Loucy (cell line): Measurements from ENCODE around the gene GTPBP6.
"Not testable (repeated sequence)": the region's sequence is repeated elsewhere in the genome, so short reads cannot be mapped to it uniquely, and the experiment has no call there.

Source experiments
- H2AFZ ChIP-seq: fragments of 200-600 bp; sonication (generic); 2 replicates; pipeline ENCODE4 v1.6.0; 2016; ENCODE audit warnings: antibody characterized with exemption, mild to moderate bottlenecking, low read length, moderate library complexity
- H3F3A ChIP-seq: fragments of 200-600 bp; 2 replicates; pipeline ENCODE4 v1.6.0; 2016; ENCODE audit warnings: antibody characterized with exemption, low read depth, mild to moderate bottlenecking
- H3K27me3 ChIP-seq: fragments of 200-600 bp; sonication (generic); 2 replicates; pipeline ENCODE4 v1.6.1; 2014; ENCODE audit warnings: low read length, mild to moderate bottlenecking; ENCODE audit not compliant: insufficient read depth, poor library complexity, severe bottlenecking
- H3K36me3 ChIP-seq: fragments of 200-600 bp; sonication (generic); 2 replicates; pipeline ENCODE4 v1.6.1; 2016; ENCODE audit warnings: low read length; ENCODE audit not compliant: insufficient read depth
- H3K4me1 ChIP-seq: fragments of 200-600 bp; sonication (generic); 2 replicates; pipeline ENCODE4 v1.5.1; 2014; ENCODE audit warnings: low read length, mild to moderate bottlenecking; ENCODE audit not compliant: insufficient read depth, poor library complexity, severe bottlenecking
- H3K4me2 ChIP-seq: fragments of 200-600 bp; sonication (generic); 2 replicates; pipeline ENCODE4 v1.6.0; 2014; ENCODE audit warnings: antibody characterized with exemption, low read length, low read depth, mild to moderate bottlenecking; ENCODE audit not compliant: poor library complexity, severe bottlenecking
- H3K4me3 ChIP-seq: fragments of 200-600 bp; sonication (generic); 2 replicates; pipeline ENCODE4 v1.5.1; 2014; ENCODE audit warnings: low read length, mild to moderate bottlenecking, mixed read lengths; ENCODE audit not compliant: poor library complexity, severe bottlenecking
- H3K79me2 ChIP-seq: fragments of 200-600 bp; sonication (generic); 2 replicates; pipeline ENCODE4 v1.6.1; 2014; ENCODE audit warnings: low read length; ENCODE audit not compliant: insufficient read depth
- H3K9ac ChIP-seq: fragments of 200-600 bp; sonication (generic); 2 replicates; pipeline ENCODE4 v1.6.0; 2014; ENCODE audit warnings: mild to moderate bottlenecking, low read depth, low read length, moderate library complexity; ENCODE audit not compliant: poor library complexity, severe bottlenecking
- H3K9me2 ChIP-seq: fragments of 200-600 bp; sonication (generic); replicated peaks from 2 replicates; pipeline ENCODE4 v1.6.1; 2016; ENCODE audit warnings: low read depth, low read length, mixed read lengths
- H3K9me3 ChIP-seq: fragments of 200-600 bp; sonication (generic); 2 replicates; pipeline ENCODE4 v1.6.1; 2014; ENCODE audit warnings: mild to moderate bottlenecking, antibody characterized with exemption, low read length, low read depth; ENCODE audit not compliant: insufficient read depth
- H4K20me1 ChIP-seq: fragments of 200-600 bp; sonication (generic); 2 replicates; pipeline ENCODE4 v1.6.0; 2014; ENCODE audit warnings: antibody characterized with exemption, low read length, mild to moderate bottlenecking; ENCODE audit not compliant: insufficient read depth, poor library complexity, severe bottlenecking
- CTCF ChIP-seq: fragments of 200-600 bp; sonication (generic); conservative IDR thresholded peaks from 2 replicates; pipeline ENCODE4 v1.5.1; 2014; ENCODE audit warnings: mild to moderate bottlenecking, antibody characterized with exemption, low read length
- EZH2phosphoT487 ChIP-seq: fragments of 200-600 bp; IDR thresholded peaks from 2 replicates; pipeline ENCODE4 v1.6.1; 2018; ENCODE audit warnings: antibody characterized with exemption, mild to moderate bottlenecking, moderate library complexity, borderline replicate concordance

GTPBP6 gene

GRCh38 chrX:285076-285677 lies 33.4 kb downstream of the GTPBP6 start:
- Histone ChIP-seq H3K4me2 (no peak overlapping the region), H3K4me1 (no peaks in the 10 kb centered on the region), H4K20me1 (no peaks in the 10 kb centered on the region), H3K27me3 (no peaks in the 10 kb centered on the region), H3K9me2 (no peaks in the 10 kb centered on the region), H3K79me2 (0 out of 2 replicates have a peak, but pooled peaks cover 3% of the 10 kb centered on the region), H2AFZ (no peak overlapping the region), H3F3A (0 out of 2 replicates have a peak, but pooled peaks cover 3% of the 10 kb centered on the region), H3K9me3 (no peaks in the 10 kb centered on the region), H3K36me3 (peaks cover 13% of the 10 kb centered on the region; the same call in 1 of the 2 replicates), H3K9ac (no peak overlapping the region), H3K4me3 (no peak overlapping the region)
- TF ChIP-seq EZH2phosphoT487, result no peak
- no peak for TF ChIP-seq CTCF

GRCh38 chrX:283115-283845 lies 35.3 kb downstream of the GTPBP6 start:
- H3K79me2 ChIP-seq, result peaks cover 3% of the 10 kb centered on the region; the same call in 1 of the 2 replicates
- H2AFZ ChIP-seq, result no peak overlapping the region
- no peaks in the 10 kb centered on the region for H3K9me3 ChIP-seq

GRCh38 chrX:282000-282681 lies 36.5 kb downstream of the GTPBP6 start:
- H3K79me2 ChIP-seq, H4K20me1 ChIP-seq, H3K9me2 ChIP-seq, H3K9ac ChIP-seq, H3K4me3 ChIP-seq, H3K4me1 ChIP-seq, H2AFZ ChIP-seq, H3K4me2 ChIP-seq, H3F3A ChIP-seq, H3K9me3 ChIP-seq, H3K27me3 ChIP-seq: not testable (repeated sequence)
- peaks cover 13% of the 10 kb centered on the region; the same call in 1 of the 2 replicates for H3K36me3 ChIP-seq

More at GRCh38 chrX:283115-283845, 35.3 kb downstream of the GTPBP6 start:
- Histone ChIP-seq H3K9ac (peak overlapping the region; percentile 64), H3K4me2 (peak overlapping the region; percentile 65), H3K27me3 (no peaks in the 10 kb centered on the region), H4K20me1 (no peaks in the 10 kb centered on the region), H3K4me3 (peak overlapping the region; percentile 70), H3F3A (0 out of 2 replicates have a peak, but pooled peaks cover 3% of the 10 kb centered on the region), H3K4me1 (peaks cover 6% of the 10 kb centered on the region), H3K36me3 (peaks cover 13% of the 10 kb centered on the region; the same call in 1 of the 2 replicates), H3K9me2 (no peaks in the 10 kb centered on the region)
- TF ChIP-seq CTCF, result no peak
- no peak for TF ChIP-seq EZH2phosphoT487
